Gastrocnemius medialis (tissue), 4 donors: ENCODE results near the gene GIN1. TPM values are rescaled to one million over a fixed set of nuclear protein-coding genes. Genes with fewer than 3 reads are reported as not detected.
A peak's percentile ranks its signal among the peaks of the same experiment; 100 is the strongest.

ENCODE experiments used
- ATAC-seq, 2 donors: fragments of 150-250 bp; one replicate each; pipeline ENCODE4 v1.9.1; 2016
- DNase-seq, 2 donors: peaks; one replicate each; pipeline ENCODE4 v3.0.0-alpha.2; 2019
- H3K27ac ChIP-seq, 4 donors: fragments of 200-600 bp; sonication (generic); 1 replicate in 1 of 4; 2 replicates in 3 of 4; pipeline ENCODE4 v1.5.1; 2016 to 2018; ENCODE audit warnings: mild to moderate bottlenecking in 2 of 4, moderate library complexity in 1 of 4
- H3K27me3 ChIP-seq, 3 donors: fragments of 200-600 bp; sonication (generic) in 2 of 3; 1 replicate in 1 of 3; 2 replicates in 2 of 3; pipeline versions ENCODE4 v1.5.1 to v1.6.0; 2016 to 2019; ENCODE audit warnings: mild to moderate bottlenecking in 1 of 3, moderate library complexity in 1 of 3
- H3K36me3 ChIP-seq, 2 donors: fragments of 200-600 bp; sonication (generic) in 1 of 2; one replicate each; pipeline ENCODE4 v1.5.1; 2017 to 2018
- H3K4me1 ChIP-seq, 2 donors: fragments of 200-600 bp; sonication (generic) in 1 of 2; one replicate each; pipeline ENCODE4 v1.5.1; 2016 to 2017; ENCODE audit warnings: mild to moderate bottlenecking in 2 of 2
- H3K4me3 ChIP-seq, 4 donors: fragments of 200-600 bp; sonication (generic) in 3 of 4; 1 replicate in 1 of 4; 2 replicates in 3 of 4; pipeline ENCODE4 v1.5.1; 2016 to 2019; ENCODE audit warnings: mild to moderate bottlenecking in 2 of 4
- H3K9me3 ChIP-seq, 3 donors: fragments of 200-600 bp; sonication (generic) in 2 of 3; 1 replicate in 1 of 3; 2 replicates in 2 of 3; pipeline ENCODE4 v1.5.1; 2016 to 2019
- POLR2A ChIP-seq, 2 donors: fragments of 450-650 bp; IDR thresholded peaks; one replicate each; pipeline ENCODE4 v1.6.1; 2017; ENCODE audit warnings: antibody characterized with exemption in 2 of 2, mild to moderate bottlenecking in 2 of 2, moderate library complexity in 2 of 2
- in situ Hi-C, 4 donors: fragments of 200-750 bp; cut with MboI; loops; one replicate each; pipeline versions ENCODE4 v1.15.0 to v1.8.0; 2017; ENCODE audit warnings: low sequenced_read_pairs in 4 of 4
- intact Hi-C: fragments of 100-400 bp; cut with DNase I; formaldehyde crosslinking; loops from one replicate; pipeline ENCODE4 v1.15.1; 2023; ENCODE audit warnings: low total_unique reads
- total RNA-seq, 4 donors: library from RNA; depleted of rRNA; stranded (reverse); fragments of >200 nt; gene quantifications; one replicate each; pipeline versions ENCODE4 v1.1.0 to v1.2.3, GENCODE V29; 2016
- TF ChIP-seq, protein P1 (sequence below), 5 experiments: fragments of 450-650 bp in 3 of 5; fragments of 200-600 bp in 2 of 5; sonication (generic) in 2 of 5; IDR thresholded peaks in 4 of 5; conservative IDR thresholded peaks in 1 of 5; 1 replicate in 4 of 5; 2 replicates in 1 of 5; pipeline ENCODE4 v1.5.1; 2016 to 2019; ENCODE audit warnings: antibody characterized with exemption in 5 of 5, mild to moderate bottlenecking in 3 of 5, moderate library complexity in 3 of 5

Gene GIN1
- total RNA-seq, 4 donors from 2014 or later = 4.6 to 11.2 (median 6.9) TPM

DNA sequence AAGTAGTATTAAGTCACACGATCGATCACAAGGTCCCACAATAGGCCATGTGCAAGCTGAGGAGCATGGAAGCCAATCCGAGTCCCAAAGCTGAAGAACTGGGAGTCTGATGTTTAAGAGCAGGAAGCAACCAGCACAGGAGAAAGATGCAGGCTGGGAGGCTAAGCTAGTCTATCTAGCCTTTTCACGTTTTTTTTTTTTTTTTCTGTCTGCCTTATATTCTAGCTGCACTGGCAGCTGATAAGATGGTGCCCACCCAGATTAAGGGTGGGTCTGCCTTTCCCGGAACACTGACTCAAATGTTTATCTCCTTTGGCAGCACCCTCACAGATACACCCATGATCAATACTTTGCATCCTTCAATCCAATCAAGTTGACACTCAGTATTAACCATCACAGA, 6.6 kb upstream of the GIN1 start:
- TF ChIP-seq, protein P1, sequence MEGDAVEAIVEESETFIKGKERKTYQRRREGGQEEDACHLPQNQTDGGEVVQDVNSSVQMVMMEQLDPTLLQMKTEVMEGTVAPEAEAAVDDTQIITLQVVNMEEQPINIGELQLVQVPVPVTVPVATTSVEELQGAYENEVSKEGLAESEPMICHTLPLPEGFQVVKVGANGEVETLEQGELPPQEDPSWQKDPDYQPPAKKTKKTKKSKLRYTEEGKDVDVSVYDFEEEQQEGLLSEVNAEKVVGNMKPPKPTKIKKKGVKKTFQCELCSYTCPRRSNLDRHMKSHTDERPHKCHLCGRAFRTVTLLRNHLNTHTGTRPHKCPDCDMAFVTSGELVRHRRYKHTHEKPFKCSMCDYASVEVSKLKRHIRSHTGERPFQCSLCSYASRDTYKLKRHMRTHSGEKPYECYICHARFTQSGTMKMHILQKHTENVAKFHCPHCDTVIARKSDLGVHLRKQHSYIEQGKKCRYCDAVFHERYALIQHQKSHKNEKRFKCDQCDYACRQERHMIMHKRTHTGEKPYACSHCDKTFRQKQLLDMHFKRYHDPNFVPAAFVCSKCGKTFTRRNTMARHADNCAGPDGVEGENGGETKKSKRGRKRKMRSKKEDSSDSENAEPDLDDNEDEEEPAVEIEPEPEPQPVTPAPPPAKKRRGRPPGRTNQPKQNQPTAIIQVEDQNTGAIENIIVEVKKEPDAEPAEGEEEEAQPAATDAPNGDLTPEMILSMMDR (IDR thresholded peaks at IDR 0.05 in 4 of 5, conservative IDR thresholded peaks at IDR 0.05 in 1 of 5) = no peak
- TF ChIP-seq POLR2A (IDR thresholded peaks at IDR 0.05) = no peak
- Histone ChIP-seq H3K9me3 (no peaks in the 10 kb centered on the region), H3K27me3 (no peaks in the 10 kb centered on the region), H3K4me3 (no peak overlapping the region), H3K27ac (no peak overlapping the region), H3K36me3 (no peaks in the 10 kb centered on the region), H3K4me1 (peaks cover under 1 to 4% of the 10 kb centered on the region in 2 donors)
- in situ Hi-C loops = loop anchor here in 2 of 4 donors (25.0 kb wide), 1 partner anchor 439 kb away; no protein-coding TSS in a partner anchor
- intact Hi-C loops = no loop called here
- ATAC-seq (no peak), DNase-seq (no peak)

DNA sequence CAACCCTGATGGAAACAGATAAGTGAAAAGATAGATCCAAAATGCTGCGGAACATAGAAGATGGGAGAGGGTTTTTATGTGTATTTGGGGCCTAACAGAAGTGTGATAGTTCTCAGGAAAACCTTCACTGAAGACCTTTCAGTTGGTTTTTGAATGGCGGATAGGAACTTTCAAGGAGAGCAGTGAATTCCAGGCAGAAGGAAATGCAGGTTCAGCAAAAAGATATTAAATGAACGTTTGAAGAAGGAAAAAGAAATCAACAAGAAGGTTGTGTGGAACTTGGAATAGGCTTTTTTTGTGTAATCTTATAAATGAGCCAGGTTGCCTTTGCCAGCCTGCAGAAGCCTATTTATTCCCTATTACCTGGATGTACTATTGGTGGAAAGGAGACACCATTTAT, 2.3 kb upstream of the GIN1 start:
- ATAC-seq = no peak
- Histone ChIP-seq H3K27me3 (no peaks in the 10 kb centered on the region), H3K4me3 (no peak overlapping the region), H3K27ac (no peak overlapping the region), H3K9me3 (no peaks in the 10 kb centered on the region), H3K36me3 (no peaks in the 10 kb centered on the region), H3K4me1 (peaks cover 28 to 30% of the 10 kb centered on the region in 2 donors)
- TF ChIP-seq, protein P1 (IDR thresholded peaks at IDR 0.05 in 4 of 5, conservative IDR thresholded peaks at IDR 0.05 in 1 of 5) = no peak
- no peak for TF ChIP-seq POLR2A (IDR thresholded peaks at IDR 0.05)
- intact Hi-C loops = loop anchor here (5.0 kb wide), 1 partner anchor 365 kb away; the partner anchor contains the start of gene PAM
- in situ Hi-C loops = no loop called here
- DNase-seq = no peak

DNA sequence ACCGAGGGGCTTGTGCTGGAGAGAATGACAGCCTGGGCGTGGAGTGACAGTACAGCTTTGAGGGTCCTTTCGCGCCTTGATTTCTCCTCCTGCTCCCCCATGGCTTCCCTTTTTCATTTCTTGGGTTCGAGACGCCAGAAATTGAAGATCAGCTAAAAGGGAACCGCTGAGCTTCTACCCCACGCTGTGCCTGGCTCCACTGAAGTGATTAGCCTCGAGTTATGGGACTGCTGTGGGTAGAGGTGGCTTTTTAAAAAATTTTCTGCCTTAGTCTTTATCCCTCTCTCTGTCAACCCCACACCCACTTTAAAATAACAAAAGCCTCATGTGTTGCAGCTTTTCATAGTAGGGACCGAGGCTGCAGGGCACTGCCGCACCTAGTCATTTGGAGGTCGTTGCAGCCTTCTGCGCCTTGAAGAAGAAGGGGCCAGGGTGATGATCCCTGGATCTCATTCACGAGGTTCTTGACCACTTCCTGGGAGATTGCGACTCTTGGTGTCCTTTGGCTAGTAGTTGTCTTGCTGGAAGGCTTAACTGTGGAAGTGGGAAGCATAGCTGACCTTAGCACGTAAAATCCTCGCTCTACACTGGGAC, 766 bp upstream of the GIN1 start:
- no peak for TF ChIP-seq POLR2A (IDR thresholded peaks at IDR 0.05)
- TF ChIP-seq, protein P1 (IDR thresholded peaks at IDR 0.05 in 4 of 5, conservative IDR thresholded peaks at IDR 0.05 in 1 of 5) = no peak
- peak overlapping the region; percentile 86 to 96 (median 92) for H3K27ac ChIP-seq
- H3K4me1 ChIP-seq = peaks cover 28 to 30% of the 10 kb centered on the region in 2 donors
- intact Hi-C loops = loop anchor here (2.0 to 5.0 kb wide), 2 partner anchors 363 to 442 kb away; partner anchors contain the start of genes NUDT12 and PAM
- H3K36me3 ChIP-seq = no peaks in the 10 kb centered on the region
- peak overlapping the region; percentile 70 to 91 (median 86) for H3K4me3 ChIP-seq
- H3K9me3 ChIP-seq = no peaks in the 10 kb centered on the region
- in situ Hi-C loops = no loop called here
- no peak for ATAC-seq
- DNase-seq = no peak
- H3K27me3 ChIP-seq = no peaks in the 10 kb centered on the region

- no peaks in the 10 kb centered on the region for H3K9me3 ChIP-seq
- peak overlapping the region; percentile 86 to 96 (median 92) for H3K27ac ChIP-seq
- TF ChIP-seq POLR2A (IDR thresholded peaks at IDR 0.05) = no peak
- TF ChIP-seq, protein P1 (IDR thresholded peaks at IDR 0.05 in 4 of 5, conservative IDR thresholded peaks at IDR 0.05 in 1 of 5) = no peak
- peaks cover 28 to 30% of the 10 kb centered on the region in 2 donors for H3K4me1 ChIP-seq
- in situ Hi-C loops (no loop called here), intact Hi-C loops (loop anchor here (1.0 kb wide), 1 partner anchor 139 kb away; the partner anchor contains the start of gene MACIR)
- peak overlapping the region; percentile 70 to 91 (median 86) for H3K4me3 ChIP-seq
- ATAC-seq = no peak
- no peaks in the 10 kb centered on the region for H3K36me3 ChIP-seq
- H3K27me3 ChIP-seq = no peaks in the 10 kb centered on the region
- no peak for DNase-seq
Observed at GRCh38 chr5:103119070-103119764, 721 bp downstream of the GIN1 start.
